ENCODE data around the gene FBN2.
"Not testable (repeated sequence)": the region's sequence is repeated elsewhere in the genome, so short reads cannot be mapped to it uniquely, and the experiment has no call there.

The FBN2 gene

DNA sequence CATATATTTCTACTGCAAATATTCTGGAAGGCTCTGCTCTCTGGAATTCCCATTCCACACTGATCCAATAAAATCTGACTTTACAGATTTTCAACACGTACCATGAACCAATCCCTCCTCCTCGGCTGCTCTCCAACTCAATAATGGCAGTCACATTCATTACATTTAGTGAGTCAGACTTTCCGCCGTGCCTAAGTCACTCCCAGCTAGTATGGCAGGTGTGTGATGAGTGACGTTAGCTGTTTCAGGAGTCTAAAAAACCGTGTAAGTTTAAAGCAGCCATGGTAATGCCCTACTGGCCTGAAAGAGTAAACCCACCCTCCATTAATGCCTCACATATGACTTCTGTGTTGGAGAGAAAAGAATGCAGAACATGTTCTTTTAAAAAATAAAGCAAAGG lies 3.3 kb downstream of the FBN2 start:
- DNase-seq (ENCODE audit: low read depth in 2 of 2), result no peak

DNA sequence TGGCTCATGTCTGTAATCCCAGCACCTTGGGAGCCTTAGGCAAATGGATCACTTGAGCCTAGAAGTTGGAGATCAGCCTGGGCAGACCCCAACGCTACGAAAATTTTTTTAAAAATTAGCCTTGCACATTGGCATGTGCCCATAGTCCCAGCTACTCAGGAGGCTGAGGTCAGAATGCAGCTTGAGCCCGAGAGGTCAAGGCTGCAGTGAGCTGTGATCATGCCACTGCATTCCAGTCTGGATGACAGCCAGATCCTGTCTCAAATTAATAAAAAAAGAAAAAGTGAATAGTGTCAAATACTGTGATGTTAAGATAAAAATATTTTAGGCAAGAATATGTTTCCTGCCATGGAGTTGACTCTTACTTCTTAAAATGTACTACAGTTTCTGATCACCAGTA lies 5.3 kb downstream of the FBN2 start:
- no peak for DNase-seq (ENCODE audit: low read depth in 2 of 2)

DNA sequence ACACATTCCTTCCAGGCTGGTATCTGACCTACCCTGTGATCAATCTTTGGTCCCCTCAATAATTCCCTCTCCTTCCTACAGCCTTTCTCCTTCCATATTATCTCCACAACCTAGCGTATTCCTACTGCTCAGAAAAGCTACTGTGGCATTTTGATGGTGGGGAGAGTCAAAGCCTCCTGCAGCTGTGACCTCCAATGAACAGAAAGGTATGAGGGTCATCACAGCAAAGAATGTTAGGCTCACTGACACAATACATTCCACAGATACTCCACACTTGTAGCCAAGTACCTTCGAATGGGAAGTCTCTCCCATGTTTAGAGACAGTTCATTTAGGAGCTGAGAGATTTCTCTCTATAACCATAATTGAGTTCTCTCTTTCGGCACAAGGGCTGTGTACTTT lies 5.9 kb downstream of the FBN2 start:
- DNase-seq (ENCODE audit: low read depth in 2 of 2), result no peak

DNA sequence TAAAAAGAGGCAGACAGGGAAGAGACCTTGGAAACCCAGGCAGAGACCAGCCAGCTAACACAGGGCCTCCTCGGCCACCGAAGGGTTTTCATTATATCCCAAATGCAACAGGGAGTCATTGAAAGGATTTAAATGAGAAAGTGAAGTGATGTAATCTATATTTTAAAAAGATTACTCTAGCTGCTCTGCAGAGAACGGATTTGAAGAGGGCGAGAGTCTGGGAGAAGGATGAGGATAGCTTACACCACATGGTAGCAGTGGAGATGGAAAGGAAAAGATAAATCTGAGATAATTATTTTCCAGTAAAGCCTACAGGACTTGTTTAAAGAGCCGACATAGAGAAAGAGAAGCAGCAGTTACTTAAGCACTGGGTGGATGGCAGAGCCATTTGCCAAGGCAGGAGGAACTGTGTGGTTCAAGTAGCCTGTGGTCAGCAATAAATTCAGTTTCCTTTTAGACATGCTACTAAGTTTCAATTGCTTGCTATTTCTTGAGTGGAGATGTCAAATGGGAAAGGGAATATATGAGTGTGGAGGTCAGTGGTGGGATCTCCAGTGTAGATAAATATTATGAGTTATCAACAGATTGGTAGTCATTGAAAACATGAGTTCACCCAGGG lies 9.3 kb downstream of the FBN2 start:
- DNase-seq (ENCODE audit: low read depth in 2 of 2), result no peak

DNA sequence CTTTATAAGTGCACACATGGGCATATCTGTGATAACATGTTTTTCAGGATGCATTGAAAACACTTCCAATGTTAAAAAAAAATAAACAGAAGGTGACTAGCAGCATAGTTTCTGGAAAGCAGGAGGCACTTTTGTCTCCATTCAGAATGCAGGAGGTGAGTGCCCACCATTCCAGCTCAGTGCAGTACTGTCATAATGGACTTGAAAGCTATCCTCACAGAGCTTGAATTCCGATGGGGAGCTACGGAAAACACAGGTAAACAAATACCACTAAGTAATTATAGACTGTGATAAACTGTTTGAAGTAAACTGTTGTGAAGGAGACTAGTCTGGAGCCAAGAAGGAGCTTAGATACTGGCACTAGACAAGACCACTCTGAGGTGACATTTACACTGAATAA lies 9.9 kb downstream of the FBN2 start:
- DNase-seq (ENCODE audit: low read depth in 2 of 2), result no peak

DNA sequence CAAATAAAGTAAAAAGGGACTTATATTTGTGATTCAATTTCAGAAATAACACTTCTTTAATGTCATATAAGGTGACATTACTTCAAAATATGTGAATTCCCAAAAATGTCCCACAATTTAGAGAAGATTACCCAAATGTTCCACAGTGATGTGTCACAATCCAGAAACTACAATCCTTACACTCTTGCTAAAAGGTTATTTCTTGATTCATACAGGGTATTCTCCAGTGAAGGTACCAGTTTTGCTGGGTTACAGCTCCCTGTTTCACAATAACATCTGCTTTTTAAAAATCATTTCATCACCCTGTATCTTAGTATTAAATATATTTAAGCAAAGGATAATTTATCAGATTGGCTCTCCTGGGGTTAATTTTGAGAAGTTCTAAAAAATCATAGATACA lies 11.0 kb downstream of the FBN2 start:
- DNase-seq (ENCODE audit: low read depth in 2 of 2), result no peak

DNA sequence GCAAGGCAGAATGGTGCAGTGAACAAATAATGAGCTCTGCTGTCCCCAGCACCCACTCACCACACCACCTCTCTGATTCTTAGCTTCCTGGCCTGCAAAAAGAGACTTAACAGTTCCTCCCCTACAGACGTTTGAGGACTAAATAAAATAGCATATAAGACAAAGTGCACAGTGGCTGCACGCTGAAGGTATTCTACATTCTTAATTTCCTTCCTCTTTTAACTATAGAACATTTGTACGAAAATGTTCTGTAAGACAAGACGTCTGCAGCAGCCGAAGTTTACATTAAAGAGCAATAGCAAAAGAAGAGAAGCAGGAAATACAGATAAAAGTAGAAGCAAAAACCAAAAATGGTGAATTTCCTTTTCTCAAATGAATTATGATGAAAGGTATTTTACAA lies 15.7 kb downstream of the FBN2 start:
- DNase-seq (ENCODE audit: low read depth in 2 of 2), result no peak

DNA sequence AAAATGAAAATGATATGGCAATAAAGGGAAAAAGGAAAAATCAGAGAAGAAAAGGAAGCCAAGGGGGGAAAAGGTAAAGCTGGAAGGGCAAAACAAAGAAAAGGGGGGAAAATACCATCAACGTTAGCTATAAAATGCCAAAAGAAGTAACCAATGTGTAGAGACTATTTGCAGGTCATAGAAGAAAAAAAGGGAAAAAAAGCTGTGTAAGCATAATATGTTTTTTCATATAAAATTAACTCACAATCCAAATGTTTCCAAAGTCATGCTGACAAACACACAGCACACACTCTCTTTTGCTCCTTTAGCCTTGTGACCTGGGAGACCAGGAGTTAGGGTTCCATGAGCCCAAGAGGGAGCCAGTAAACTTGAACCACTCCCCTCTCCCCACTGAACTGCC lies 18.2 kb downstream of the FBN2 start:
- no peak for DNase-seq (ENCODE audit: low read depth in 2 of 2)

DNA sequence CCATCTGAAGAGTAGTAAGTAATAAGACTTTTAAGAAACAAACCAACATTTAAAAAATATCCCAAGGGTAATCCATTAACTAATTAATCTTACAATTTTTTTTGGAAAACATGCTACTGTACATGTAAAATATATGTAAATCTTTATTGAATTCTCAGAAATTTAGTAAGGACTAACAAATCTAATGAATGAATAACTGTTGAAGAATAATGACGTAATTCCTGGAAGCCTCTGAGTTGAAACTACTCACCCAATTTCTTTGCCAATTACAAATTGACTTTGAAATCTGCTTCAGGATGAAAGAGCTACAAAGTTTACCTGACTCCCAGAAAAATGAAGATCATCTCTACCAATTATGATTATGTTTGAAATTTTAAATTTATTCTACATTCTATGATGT lies 21.1 kb downstream of the FBN2 start:
- DNase-seq (ENCODE audit: low read depth in 2 of 2), result no peak

DNA sequence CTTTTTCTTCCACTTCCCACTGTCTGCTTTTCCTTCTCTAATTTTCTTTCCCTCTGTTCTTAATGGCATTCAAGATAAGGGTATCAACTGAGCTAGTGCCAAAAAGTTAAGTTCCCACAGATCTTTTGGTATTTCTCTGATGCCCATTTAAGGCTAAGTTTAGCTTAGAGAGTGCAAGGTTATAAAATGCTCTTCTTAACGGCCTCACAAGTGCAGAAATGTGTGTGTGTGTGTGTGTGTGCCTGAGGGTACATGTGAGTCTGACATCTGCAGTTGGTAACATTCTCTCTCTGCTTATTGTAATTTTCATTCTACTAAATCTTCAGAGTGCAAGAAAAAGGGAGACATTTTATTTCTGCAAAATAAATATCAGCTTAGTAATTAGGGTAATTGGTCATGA lies 24.2 kb downstream of the FBN2 start:
- DNase-seq (ENCODE audit: low read depth in 2 of 2), result no peak

DNA sequence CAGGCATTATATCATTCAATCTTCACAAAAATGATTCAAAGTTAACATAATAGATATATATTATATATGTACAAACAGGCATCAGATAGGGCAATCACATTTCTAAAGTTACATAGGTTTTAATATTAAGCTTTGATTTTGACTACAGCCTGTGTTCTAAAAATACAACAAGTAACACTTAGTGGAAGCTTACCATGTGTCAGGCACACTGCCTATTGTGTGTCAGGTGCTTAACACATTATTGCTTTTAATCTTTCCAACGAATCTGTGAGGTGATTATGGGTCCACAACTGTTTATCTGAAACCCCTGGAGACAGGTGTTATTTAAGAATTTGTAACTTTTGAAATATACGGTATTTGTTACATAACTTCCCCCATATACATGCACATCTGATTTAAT lies 25.2 kb downstream of the FBN2 start:
- DNase-seq (ENCODE audit: low read depth in 2 of 2), result no peak

DNA sequence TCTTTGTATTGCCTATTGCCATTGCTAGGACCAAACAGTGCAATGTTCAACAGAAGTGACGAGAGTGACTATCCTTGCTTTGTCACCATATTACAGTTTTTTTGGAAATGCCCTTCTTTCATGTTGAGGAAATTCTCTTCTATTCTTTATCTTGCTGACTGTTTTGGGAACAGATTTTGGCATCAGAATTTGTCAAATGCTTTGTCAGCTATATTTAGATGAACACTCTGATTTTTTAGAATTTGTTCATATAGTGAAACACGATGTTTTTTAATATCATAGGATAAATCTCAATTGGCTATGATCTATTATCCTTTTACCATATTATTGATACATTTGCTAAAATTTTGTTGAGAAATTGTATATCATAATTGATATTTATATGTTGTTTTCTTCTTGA lies 31.4 kb downstream of the FBN2 start:
- DNase-seq (ENCODE audit: low read depth in 2 of 2), result no peak

DNA sequence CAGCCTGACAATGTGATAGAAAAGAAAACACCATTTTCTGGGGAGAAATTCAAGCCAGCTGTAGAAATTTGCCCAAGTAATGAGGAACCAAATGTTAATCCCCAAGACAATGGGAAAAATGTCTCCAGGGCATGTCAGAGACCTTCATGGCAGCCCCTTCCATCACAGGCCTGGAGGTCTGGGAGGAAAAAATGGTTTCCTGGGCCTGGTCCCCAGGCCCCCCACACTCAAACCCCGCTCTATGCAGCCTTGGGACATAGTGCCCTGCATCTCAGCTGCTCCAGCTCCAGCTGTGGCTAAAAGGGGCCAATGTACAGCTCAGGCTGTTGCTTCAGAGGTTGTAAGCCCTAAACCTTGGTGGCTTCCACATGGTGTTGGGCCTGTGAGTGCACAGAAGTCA lies 34.3 kb downstream of the FBN2 start:
- DNase-seq (ENCODE audit: low read depth in 2 of 2), result not testable (repeated sequence)

DNA sequence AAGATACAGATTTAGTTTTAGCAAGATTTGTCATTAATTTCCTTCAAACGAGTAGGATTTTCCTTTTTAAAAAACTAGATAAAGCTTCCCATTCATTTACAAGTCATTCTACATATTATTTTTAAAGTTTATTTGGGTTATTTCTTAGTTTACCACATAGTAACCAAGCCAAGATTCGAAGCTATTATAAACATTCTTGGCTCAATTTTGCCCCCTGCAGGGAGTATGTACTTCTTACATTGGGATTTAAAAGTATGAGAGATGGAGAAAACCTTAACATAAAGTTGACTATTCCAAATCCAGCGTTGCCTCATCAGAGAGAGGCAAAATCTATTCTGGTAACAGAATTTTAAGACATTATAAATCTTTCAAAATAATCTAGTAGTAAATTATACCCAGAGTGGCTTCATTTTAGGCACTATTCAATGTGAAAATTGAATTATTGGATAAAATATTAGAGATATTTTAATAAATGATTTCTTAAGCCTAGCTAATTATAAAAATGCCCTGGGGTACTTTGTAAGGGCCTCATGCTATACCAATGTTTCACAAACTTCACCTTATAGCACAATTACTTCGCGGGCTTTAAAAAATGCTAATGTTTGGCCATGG lies 39.1 kb downstream of the FBN2 start:
- DNase-seq (ENCODE audit: low read depth in 2 of 2), result no peak

DNA sequence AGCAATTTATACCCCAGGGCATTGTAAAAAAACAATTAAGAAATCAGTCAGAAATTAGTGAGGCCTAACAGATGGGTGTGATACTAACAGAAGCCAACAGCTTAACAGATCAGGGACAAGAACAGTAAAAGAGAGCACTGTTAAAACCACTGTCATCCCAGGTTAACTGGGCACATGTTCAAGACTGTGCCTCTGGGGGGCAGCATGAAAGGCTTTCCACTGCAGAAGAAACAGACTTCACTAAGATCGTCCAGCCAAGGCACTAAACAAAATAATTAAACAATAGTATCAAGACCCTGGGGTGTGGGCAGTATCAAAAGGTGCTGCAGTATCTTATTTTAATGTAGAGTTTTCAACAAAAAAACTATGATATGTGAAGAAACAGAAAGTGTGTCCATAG lies 43.5 kb downstream of the FBN2 start:
- no peak for DNase-seq (ENCODE audit: low read depth in 2 of 2)

DNA sequence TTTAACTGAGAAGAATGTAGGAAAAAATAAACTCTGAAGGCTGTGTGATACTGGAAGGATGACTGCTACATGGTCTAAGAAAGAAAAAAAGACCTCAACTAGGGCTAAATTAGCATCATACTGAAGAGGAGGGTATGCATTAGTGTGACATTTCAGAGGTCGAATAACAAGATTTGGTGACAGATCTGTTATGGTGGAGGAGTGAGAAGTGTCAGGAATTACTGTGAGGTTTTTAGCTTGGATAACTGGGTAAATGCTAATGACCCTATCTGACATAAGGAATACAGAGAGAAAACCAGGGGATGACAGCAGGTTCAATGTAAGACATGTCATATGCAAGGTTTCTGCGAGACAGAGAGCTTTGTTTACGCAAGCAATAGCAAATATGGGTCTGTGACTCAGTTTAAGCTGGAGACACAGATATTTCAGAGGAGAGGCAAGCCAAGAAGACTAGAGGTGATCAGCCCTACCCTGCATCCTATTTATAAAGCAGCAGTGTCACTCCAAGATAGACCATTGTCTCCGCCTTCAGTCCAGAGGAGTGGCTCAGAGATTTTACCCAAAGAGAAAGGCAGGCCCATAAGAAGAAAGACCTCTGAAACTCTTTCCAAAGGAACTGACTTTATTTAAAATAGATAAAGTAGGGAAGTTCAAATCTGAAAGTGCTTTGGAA lies 44.3 kb downstream of the FBN2 start:
- DNase-seq (ENCODE audit: low read depth in 2 of 2), result no peak

DNA sequence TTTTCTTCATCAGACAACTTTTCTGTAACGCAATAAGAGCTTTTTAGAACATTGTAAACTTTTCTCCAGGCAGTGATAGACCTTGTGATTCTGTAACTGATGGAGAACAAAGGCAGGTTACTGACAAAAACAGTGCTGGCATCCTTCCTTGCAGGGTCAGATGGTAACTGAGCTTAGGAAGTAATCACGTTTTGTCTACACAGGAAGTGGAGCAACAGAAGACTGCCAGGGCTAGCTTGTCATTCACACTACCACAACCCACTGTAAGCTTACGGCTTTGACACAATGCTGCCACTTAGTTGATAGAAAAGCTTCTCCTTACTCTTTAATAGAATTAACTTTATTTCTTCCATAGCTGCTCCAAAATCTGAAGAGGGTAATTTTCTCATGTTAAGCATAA lies 46.8 kb downstream of the FBN2 start:
- DNase-seq (ENCODE audit: low read depth in 2 of 2), result no peak

DNA sequence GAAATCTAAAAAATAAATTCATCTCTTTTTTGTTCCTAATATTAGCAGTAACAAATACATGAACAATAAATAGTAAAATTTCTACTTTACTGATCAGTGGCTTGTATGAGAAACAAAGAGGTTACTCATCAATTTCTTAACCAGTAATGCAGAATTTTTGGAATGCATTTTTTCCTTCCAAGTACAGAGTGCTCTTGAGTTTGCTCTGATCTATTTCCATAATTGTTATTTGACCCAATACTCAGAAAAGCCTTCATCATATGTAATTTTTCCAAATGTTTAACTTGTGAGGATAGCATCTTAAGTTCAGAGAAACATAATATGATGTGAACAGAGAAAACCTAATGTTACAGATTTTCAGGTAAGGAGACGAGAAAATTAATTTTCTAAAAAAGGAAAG lies 47.3 kb downstream of the FBN2 start:
- no peak for DNase-seq (ENCODE audit: low read depth in 2 of 2)

DNA sequence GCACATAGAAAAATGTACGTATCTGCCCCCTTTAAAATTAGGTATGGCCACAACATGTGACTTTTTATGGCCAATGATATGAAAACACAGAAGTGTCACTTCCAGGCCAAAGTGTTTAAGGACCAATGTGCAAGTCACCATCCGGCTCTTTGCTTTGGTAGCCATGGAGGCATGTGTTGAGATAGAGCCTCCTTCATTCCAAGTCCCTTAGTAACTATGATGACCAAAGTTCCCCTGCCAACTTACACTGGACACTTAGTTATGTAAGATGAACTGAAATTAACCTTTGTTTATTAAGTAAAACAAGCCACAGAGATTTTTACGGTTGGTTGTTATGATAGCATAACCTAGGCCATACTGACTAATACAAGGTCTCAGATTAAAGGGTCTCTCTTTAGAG lies 51.0 kb downstream of the FBN2 start:
- DNase-seq (ENCODE audit: low read depth in 2 of 2), result no peak

DNA sequence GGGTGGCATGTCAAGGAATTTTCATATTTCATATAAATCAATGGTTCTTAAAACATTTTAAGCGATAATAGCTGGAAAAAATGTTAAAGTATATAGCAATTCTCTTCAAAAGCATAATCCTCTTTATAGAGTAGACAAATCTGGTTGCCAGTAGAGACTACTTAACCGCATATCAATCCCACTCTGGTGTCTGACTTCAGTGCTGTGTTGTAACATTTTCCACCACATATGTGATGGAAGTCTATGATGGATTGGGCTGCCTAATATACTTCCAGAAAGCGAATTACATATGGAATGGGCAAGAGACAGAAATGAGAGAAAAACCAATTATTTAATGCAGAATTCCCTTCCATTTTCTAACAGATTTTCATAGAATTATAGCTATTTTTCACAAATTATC lies 54.3 kb downstream of the FBN2 start:
- no peak for DNase-seq (ENCODE audit: low read depth in 2 of 2)

DNA sequence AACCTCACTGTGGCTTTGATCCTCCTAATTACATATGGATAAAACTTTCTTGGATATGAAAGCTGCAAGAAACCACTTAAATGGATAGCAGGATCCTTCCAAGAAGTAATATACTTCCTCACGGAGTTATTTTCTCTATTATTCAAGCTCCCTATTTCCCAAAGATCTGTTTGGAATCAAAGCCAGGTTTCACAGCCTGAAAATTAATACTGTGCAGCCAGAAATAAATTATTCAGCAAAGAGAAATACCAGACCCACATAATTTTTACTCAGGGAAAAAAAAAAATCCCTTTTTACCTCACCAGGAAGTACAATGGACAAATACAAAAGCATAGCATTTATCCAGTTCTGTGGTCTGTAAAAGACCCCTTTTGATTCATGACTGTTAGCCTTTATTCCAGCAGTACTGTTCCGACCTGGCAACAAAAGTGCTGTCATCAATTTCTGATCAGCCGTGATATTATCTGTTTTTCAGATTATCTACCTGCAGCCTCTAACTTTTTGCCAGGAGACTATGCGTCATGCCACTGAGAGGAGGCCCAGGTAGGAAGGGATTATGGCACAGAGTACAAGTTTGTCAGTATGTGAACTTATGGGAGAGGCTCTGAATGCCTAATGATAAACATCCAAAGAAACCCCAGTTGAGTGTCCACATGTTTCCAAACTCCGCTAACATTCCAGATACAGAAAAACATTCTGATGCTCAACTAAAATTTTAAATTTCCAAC lies 57.0 kb downstream of the FBN2 start:
- DNase-seq (ENCODE audit: low read depth in 2 of 2), result no peak

DNA sequence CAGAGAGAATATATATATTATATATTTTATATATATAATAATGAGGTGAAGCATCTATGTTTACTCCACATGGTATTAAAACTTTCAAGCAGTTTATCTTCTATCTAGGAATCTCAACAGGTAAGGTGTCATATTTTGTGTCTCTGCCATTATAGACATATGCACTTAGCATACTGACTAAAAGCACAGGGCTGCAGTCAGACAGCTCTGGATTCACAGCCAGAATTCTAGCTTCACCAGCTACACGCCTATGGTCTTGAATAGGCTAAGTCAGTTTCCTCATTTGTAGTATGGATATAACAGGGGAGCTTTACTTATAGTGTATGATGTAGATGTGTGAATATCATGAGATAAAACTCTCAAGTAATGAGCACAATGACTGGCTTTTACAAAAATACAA lies 57.9 kb downstream of the FBN2 start:
- DNase-seq (ENCODE audit: low read depth in 2 of 2), result no peak
